H1 (cell line): ENCODE data around the gene TK2. TPM values are rescaled to one million over a fixed set of nuclear protein-coding genes. Genes with fewer than 3 reads are reported as not detected.

Experiments used
- CTCF ChIA-PET: fragments of 300-600 bp; sonication (Branson Sonifier 250); formaldehyde crosslinking; loops from one replicate; lab custom pipeline; 2021; ENCODE audit not compliant: partially characterized antibody; lab: Charles Lee
- POLR2A ChIA-PET: fragments of 300-600 bp; sonication (Branson Sonifier 250); formaldehyde crosslinking; loops from one replicate; lab custom pipeline; 2021; ENCODE audit warnings: inconsistent platforms; ENCODE audit not compliant: partially characterized antibody; lab: Charles Lee
- DNase-seq, 2 experiments: peaks; one replicate each; pipeline versions ENCODE4 v3.0.0 to v3.0.0-alpha.2; 2010 to 2022; ENCODE audit warnings: low spot score in 2 of 2, low read depth in 1 of 2, mixed read lengths in 1 of 2
- FAIRE-seq: peaks from 2 replicates; lab custom pipeline; 2011; peaks lifted over from hg19 to GRCh38; lab: Jason Lieb, UNC
- H2AFZ ChIP-seq: 2 replicates; pipeline ENCODE4 v1.8.1; 2012; ENCODE audit warnings: low read length, inconsistent platforms
- H2AK5ac ChIP-seq: 2 replicates; pipeline ENCODE4 v1.6.1; 2013; ENCODE audit warnings: low read depth, low read length
- H2BK120ac ChIP-seq: replicated peaks from 2 replicates; pipeline ENCODE3; 2013; ENCODE audit warnings: low read depth, low read length, inconsistent platforms
- H2BK12ac ChIP-seq: 2 replicates; pipeline ENCODE4 v1.6.1; 2013; ENCODE audit warnings: low read depth, low read length
- H2BK15ac ChIP-seq: 2 replicates; pipeline ENCODE4 v1.6.1; 2013; ENCODE audit warnings: low read length
- H2BK20ac ChIP-seq: 2 replicates; pipeline ENCODE4 v1.6.1; 2013; ENCODE audit warnings: low read length
- H2BK5ac ChIP-seq: 2 replicates; pipeline ENCODE4 v1.6.1; 2013; ENCODE audit warnings: low read depth, low read length
- H3K14ac ChIP-seq: 2 replicates; pipeline ENCODE4 v1.6.1; 2013; ENCODE audit warnings: inconsistent platforms; ENCODE audit not compliant: insufficient read length
- H3K18ac ChIP-seq: 2 replicates; pipeline ENCODE4 v1.6.1; 2013; ENCODE audit warnings: low read length; ENCODE audit errors: extremely low read depth
- H3K23ac ChIP-seq: 2 replicates; pipeline ENCODE4 v1.6.1; 2013; ENCODE audit warnings: inconsistent platforms; ENCODE audit not compliant: insufficient read length
- H3K23me2 ChIP-seq: 2 replicates; pipeline ENCODE4 v1.6.1; 2013; ENCODE audit warnings: low read depth, low read length
- H3K27ac ChIP-seq: 2 replicates; pipeline ENCODE4 v1.6.1; 2011; ENCODE audit warnings: low read depth, low read length, inconsistent platforms
- H3K27me3 ChIP-seq, 4 experiments: replicated peaks in 1 of 4; 1 replicate in 1 of 4; 2 replicates in 3 of 4; pipeline versions ENCODE4 v1.6.1 to v1.8.1; 2011 to 2013; ENCODE audit warnings: low read length in 3 of 4, mild to moderate bottlenecking in 3 of 4, inconsistent platforms in 2 of 4, mixed read lengths in 2 of 4, moderate library complexity in 1 of 4; ENCODE audit not compliant: control insufficient read depth in 3 of 4, insufficient read depth in 3 of 4; ENCODE audit errors: extremely low read depth in 1 of 4
- H3K36me3 ChIP-seq, 4 experiments: 2 replicates each; pipeline versions ENCODE4 v1.6.1 to v1.8.1; 2011 to 2013; ENCODE audit warnings: mild to moderate bottlenecking in 4 of 4, low read length in 3 of 4, moderate library complexity in 2 of 4, control low read depth in 1 of 4, inconsistent platforms in 1 of 4; ENCODE audit not compliant: insufficient read depth in 4 of 4, control insufficient read depth in 2 of 4
- H3K4ac ChIP-seq: replicated peaks from 2 replicates; pipeline ENCODE3; 2013; ENCODE audit warnings: low read length, low read depth, mixed read lengths, inconsistent platforms; ENCODE audit not compliant: insufficient read length
- H3K4me1 ChIP-seq, 4 experiments: replicated peaks in 1 of 4; 1 replicate in 1 of 4; 2 replicates in 3 of 4; pipeline versions ENCODE4 v1.6.1 to v1.8.1; 2011 to 2013; ENCODE audit warnings: low read length in 3 of 4, inconsistent platforms in 2 of 4, mixed read lengths in 1 of 4; ENCODE audit not compliant: insufficient read depth in 4 of 4, control insufficient read depth in 3 of 4
- H3K4me2 ChIP-seq, 2 experiments: 2 replicates each; pipeline versions ENCODE4 v1.6.1 to v1.8.1; 2011 to 2013; ENCODE audit warnings: low read depth in 2 of 2, low read length in 2 of 2, control low read depth in 1 of 2, inconsistent platforms in 1 of 2, mild to moderate bottlenecking in 1 of 2; ENCODE audit not compliant: insufficient read depth in 1 of 2
- H3K4me3 ChIP-seq, 4 experiments: fragments of 200-600, 300-600 bp in 1 of 4; sonication (generic), shearing (Covaris generic), sonication (Bioruptor Twin) in 1 of 4; 2 replicates each; pipeline versions ENCODE4 v1.5.1 to v1.8.1; 2011 to 2016; ENCODE audit warnings: low read length in 4 of 4, low read depth in 3 of 4, control low read depth in 2 of 4, inconsistent platforms in 2 of 4, mild to moderate bottlenecking in 2 of 4, mixed read lengths in 1 of 4, moderate library complexity in 1 of 4; ENCODE audit not compliant: insufficient read depth in 2 of 4; ENCODE audit errors: extremely low read depth in 1 of 4
- H3K56ac ChIP-seq: replicated peaks from 2 replicates; pipeline ENCODE3; 2013; ENCODE audit warnings: low read depth, mild to moderate bottlenecking, mixed read lengths, low read length, inconsistent platforms; ENCODE audit not compliant: insufficient read length
- H3K79me1 ChIP-seq: 2 replicates; pipeline ENCODE4 v1.6.1; 2013; ENCODE audit warnings: low read depth, low read length, control low read depth
- H3K79me2 ChIP-seq, 2 experiments: 2 replicates each; pipeline versions ENCODE4 v1.6.1 to v1.8.1; 2012 to 2013; ENCODE audit warnings: low read length in 2 of 2, mild to moderate bottlenecking in 2 of 2, inconsistent platforms in 1 of 2; ENCODE audit not compliant: insufficient read depth in 2 of 2, control insufficient read depth in 1 of 2
- H3K9ac ChIP-seq, 4 experiments: replicated peaks in 1 of 4; 1 replicate in 1 of 4; 2 replicates in 3 of 4; pipeline versions ENCODE4 v1.6.1 to v1.8.1; 2011 to 2013; ENCODE audit warnings: low read depth in 3 of 4, low read length in 3 of 4, control low read depth in 2 of 4, mild to moderate bottlenecking in 2 of 4, moderate library complexity in 2 of 4, inconsistent platforms in 1 of 4; ENCODE audit errors: extremely low read depth in 1 of 4
- H3K9me3 ChIP-seq, 2 experiments: 2 replicates each; pipeline versions ENCODE4 v1.6.1 to v1.8.1; 2012 to 2013; ENCODE audit warnings: mild to moderate bottlenecking in 2 of 2, moderate library complexity in 2 of 2, control low read depth in 1 of 2, inconsistent platforms in 1 of 2, low read depth in 1 of 2, low read length in 1 of 2, mixed read lengths in 1 of 2; ENCODE audit not compliant: insufficient read depth in 2 of 2
- H4K20me1 ChIP-seq, 2 experiments: replicated peaks in 1 of 2; 2 replicates each; pipeline versions ENCODE3 to v1.8.1; 2011 to 2013; ENCODE audit warnings: inconsistent platforms in 2 of 2, low read length in 2 of 2, mild to moderate bottlenecking in 1 of 2; ENCODE audit not compliant: insufficient read depth in 2 of 2, control insufficient read depth in 1 of 2
- H4K5ac ChIP-seq: 2 replicates; pipeline ENCODE4 v1.6.1; 2013; ENCODE audit warnings: low read length, low read depth, mixed read lengths, inconsistent platforms; ENCODE audit not compliant: insufficient read length
- H4K8ac ChIP-seq: 2 replicates; pipeline ENCODE4 v1.8.0; 2013; ENCODE audit warnings: mild to moderate bottlenecking, moderate library complexity, low read length, inconsistent platforms; ENCODE audit not compliant: insufficient read depth; ENCODE audit errors: extremely low read depth
- H4K91ac ChIP-seq: replicated peaks from 2 replicates; pipeline ENCODE3; 2013; ENCODE audit warnings: low read length, mixed read lengths, inconsistent platforms; ENCODE audit not compliant: insufficient read length
- CEBPB ChIP-seq: IDR thresholded peaks from 2 replicates; pipeline ENCODE4 v1.6.1; 2012; ENCODE audit warnings: low read depth, low read length
- CHD2 ChIP-seq: IDR thresholded peaks from 2 replicates; pipeline ENCODE4 v1.6.1; 2012; ENCODE audit warnings: low read length, improper control_type of control experiment
- CREB1 ChIP-seq: IDR thresholded peaks from 2 replicates; pipeline ENCODE4 v1.6.1; 2012; ENCODE audit warnings: inconsistent platforms
- FOSL1 ChIP-seq: IDR thresholded peaks from 2 replicates; pipeline ENCODE4 v1.6.1; 2011; ENCODE audit warnings: mild to moderate bottlenecking, low read depth, low read length, moderate library complexity; ENCODE audit not compliant: insufficient read depth
- HDAC2 ChIP-seq, 2 experiments: fragments of 300-600 bp in 1 of 2; sonication (generic) in 1 of 2; IDR thresholded peaks; 2 replicates each; pipeline ENCODE4 v1.6.1; 2011 to 2012; ENCODE audit warnings: low read depth in 2 of 2, low read length in 2 of 2, mild to moderate bottlenecking in 2 of 2, moderate library complexity in 2 of 2, borderline replicate concordance in 1 of 2, inconsistent platforms in 1 of 2
- HDAC6 ChIP-seq: IDR thresholded peaks from one replicate; pipeline ENCODE4 v1.7.1; 2012; ENCODE audit warnings: low read depth, mild to moderate bottlenecking, inconsistent platforms, low read length, moderate library complexity
- NRF1 ChIP-seq: IDR thresholded peaks from 2 replicates; pipeline ENCODE4 v1.6.1; 2011; ENCODE audit warnings: mild to moderate bottlenecking, low read depth, low read length, improper control_type of control experiment
- PHF8 ChIP-seq: fragments of 200-600 bp; sonication (generic); conservative IDR thresholded peaks from 2 replicates; pipeline ENCODE4 v1.7.1; 2012; ENCODE audit warnings: low read depth, mild to moderate bottlenecking, inconsistent platforms, low read length, moderate library complexity
- RBBP5 ChIP-seq: IDR thresholded peaks from 2 replicates; pipeline ENCODE4 v1.7.1; 2012; ENCODE audit warnings: low read depth, mild to moderate bottlenecking, inconsistent platforms, low read length, moderate library complexity, borderline replicate concordance
- RNF2 ChIP-seq: fragments of 200-900, 300-1000 bp; sonication (generic); IDR thresholded peaks from 2 replicates; pipeline ENCODE4 v1.7.1; 2016; ENCODE audit warnings: borderline replicate concordance, low read depth, mild to moderate bottlenecking, antibody characterized with exemption, low read length; ENCODE audit not compliant: poor library complexity, severe bottlenecking; ENCODE audit errors: missing control alignments
- WGBS, 2 experiments: shearing (Covaris generic) in 1 of 2; methylation state at CpG; one replicate each; pipeline versions ENCODE4 v1.1.6 to v1.1.7; 2013 to 2015; ENCODE audit warnings: low lambda C conversion rate in 2 of 2, mixed read lengths in 2 of 2, inconsistent platforms in 1 of 2, low coverage in 1 of 2, missing lambda C conversion rate in 1 of 2; ENCODE audit not compliant: insufficient replicate concordance in 2 of 2, insufficient coverage in 1 of 2, insufficient read length in 1 of 2; ENCODE audit errors: extremely low coverage in 1 of 2, missing lambda C conversion rate in 1 of 2; 5-methylcytosine and 5-hydroxymethylcytosine counted together
- polyA plus RNA-seq, 7 experiments: library from polyadenylated mRNA; depleted of rRNA in 3 of 7; stranded (reverse) in 5 of 7; unstranded in 2 of 7; fragments of >200 nt in 5 of 7; fragments of 200-250 nt in 2 of 7; gene quantifications; 1 replicate in 5 of 7; 2 replicates in 1 of 7; 4 replicates in 1 of 7; pipeline versions ENCODE4 v1.2.1 to v1.2.3, GENCODE V29; 2011 to 2013; ENCODE audit warnings: missing spikeins in 2 of 7, mixed read lengths in 2 of 7
- total RNA-seq: library from RNA; stranded (reverse); fragmentation: NEBNext Ultra II Directional; extraction: Animal tissue kit (Norgen Biotek cat#: 25700); gene quantifications from 2 replicates; pipeline ENCODE4 v1.2.1, GENCODE V29; 2021

TK2 gene
- total and polyA plus RNA-seq, 2 of the 8 experiments (the other 6 are each of a cell fraction or from before 2014, with no cell fraction given): 2.7 to 3.6 TPM

DNA sequence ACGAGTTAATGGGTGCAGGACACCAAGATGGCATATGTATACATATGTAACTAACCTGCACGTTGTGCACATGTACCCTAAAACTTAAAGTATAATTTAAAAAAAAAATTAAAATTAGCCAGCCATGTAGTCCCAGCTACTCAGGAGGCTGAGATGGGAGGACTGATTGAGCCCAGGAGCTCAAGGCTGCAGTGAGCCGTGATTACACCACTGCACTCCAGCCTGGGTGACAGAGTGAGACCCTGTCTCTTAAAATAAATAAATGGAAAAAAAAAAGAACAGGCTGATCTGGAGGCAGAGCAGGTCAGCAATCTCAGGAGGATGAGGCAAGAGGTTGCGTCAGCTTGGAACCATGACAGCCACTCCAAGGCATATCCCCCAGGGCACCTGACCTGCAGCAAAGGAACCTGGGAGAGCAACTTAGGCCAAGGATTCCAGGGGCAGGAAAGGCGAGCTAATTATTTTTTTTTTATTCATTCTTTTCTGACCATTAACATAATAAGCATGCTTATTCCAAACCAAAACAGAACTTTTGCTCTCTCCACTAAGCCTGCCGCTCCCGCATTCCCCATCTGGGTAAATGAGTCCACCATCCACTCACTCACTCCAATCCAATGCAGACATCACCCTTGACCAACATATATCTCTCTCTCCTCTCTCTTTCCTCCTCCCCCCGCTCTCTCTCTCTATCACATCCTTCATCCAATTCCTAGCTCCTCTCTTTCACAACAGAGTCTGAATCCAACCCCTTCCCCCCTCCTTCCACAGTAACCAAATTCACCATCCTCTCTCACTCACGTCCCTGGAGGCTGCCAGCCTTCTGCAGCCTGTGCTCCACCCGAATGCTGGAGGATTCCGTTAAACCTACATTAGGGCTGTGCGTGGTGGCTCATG, 47.7 kb downstream of the TK2 start:
- H4K8ac ChIP-seq: no peak overlapping the region
- POLR2A ChIA-PET: interaction anchor here (1.2 kb wide), 1 partner anchor 15 kb away, joined by 3 read pairs; no protein-coding TSS in a partner anchor
- no peak overlapping the region for H2BK5ac ChIP-seq
- no peak overlapping the region for H2BK12ac ChIP-seq
- no peaks in the 10 kb centered on the region for H3K79me2 ChIP-seq
- no peak overlapping the region for H3K18ac ChIP-seq
- no peaks in the 10 kb centered on the region for H3K36me3 ChIP-seq
- H2AK5ac ChIP-seq: no peak overlapping the region
- no peak overlapping the region for H4K5ac ChIP-seq
- H2BK15ac ChIP-seq: no peak overlapping the region
- no peak overlapping the region for H3K27ac ChIP-seq
- no peaks in the 10 kb centered on the region for H3K79me1 ChIP-seq
- no peak overlapping the region for H3K4ac ChIP-seq
- H3K9ac ChIP-seq: no peak overlapping the region
- H4K20me1 ChIP-seq: no peaks in the 10 kb centered on the region
- no peaks in the 10 kb centered on the region for H3K9me3 ChIP-seq
- H2AFZ ChIP-seq: peak overlapping the region; percentile 53
- no peak overlapping the region for H4K91ac ChIP-seq
- FAIRE-seq: no peak
- no peak overlapping the region for H3K23ac ChIP-seq
- H3K4me3 ChIP-seq: no peak overlapping the region
- H3K4me2 ChIP-seq: no peak overlapping the region
- no peak overlapping the region for H2BK20ac ChIP-seq
- peaks cover 0 to 2% (median 0%) of the 10 kb centered on the region in 4 experiments; a peak in 1 of 7 replicates for H3K4me1 ChIP-seq
- no peak overlapping the region for H3K14ac ChIP-seq
- H3K56ac ChIP-seq: no peak overlapping the region
- CTCF ChIA-PET: interaction anchor here (0.6 to 1.1 kb wide), 5 partner anchors 10 to 287 kb away, joined by 3 to 4 read pairs (median 3); no protein-coding TSS in a partner anchor
- 85 to 100% methylated on average over 1 to 12 of the region's 12 CpGs for WGBS, 2 experiments
- no peaks in the 10 kb centered on the region for H3K27me3 ChIP-seq
- H2BK120ac ChIP-seq: no peak overlapping the region
- H3K23me2 ChIP-seq: no peaks in the 10 kb centered on the region
- no peak for DNase-seq
- TF ChIP-seq PHF8 (no peak), FOSL1 (no peak), RBBP5 (no peak), CHD2 (no peak), CREB1 (no peak), HDAC2 (IDR thresholded peaks at IDR 0.05; ENCODE audit: borderline replicate concordance in 1 of 2, low read depth in 2 of 2, low read length in 2 of 2) (no peak), RNF2 (no peak), HDAC6 (no peak), CEBPB (no peak), NRF1 (no peak)
